Activated CD4-positive, CD25-positive, alpha-beta regulatory T cell treated with anti-CD3 and anti-CD28 coated beads, Interleukin-2, amount 50 U/mL, for 24 hours (primary cell): ENCODE results near the gene CCR4.
A peak's percentile ranks its signal among the peaks of the same experiment; 100 is the strongest.
"Not testable (repeated sequence)": the region's sequence is repeated elsewhere in the genome, so short reads cannot be mapped to it uniquely, and the experiment has no call there.

Source experiments
- ATAC-seq, 2 donors: fragments of 150-1000 bp; cut with Tn5 transposase; one replicate each; pipeline ENCODE4 v1.10.0; 2021; ENCODE audit warnings: mild to moderate bottlenecking in 1 of 2, moderate library complexity in 1 of 2

Gene CCR4

DNA sequence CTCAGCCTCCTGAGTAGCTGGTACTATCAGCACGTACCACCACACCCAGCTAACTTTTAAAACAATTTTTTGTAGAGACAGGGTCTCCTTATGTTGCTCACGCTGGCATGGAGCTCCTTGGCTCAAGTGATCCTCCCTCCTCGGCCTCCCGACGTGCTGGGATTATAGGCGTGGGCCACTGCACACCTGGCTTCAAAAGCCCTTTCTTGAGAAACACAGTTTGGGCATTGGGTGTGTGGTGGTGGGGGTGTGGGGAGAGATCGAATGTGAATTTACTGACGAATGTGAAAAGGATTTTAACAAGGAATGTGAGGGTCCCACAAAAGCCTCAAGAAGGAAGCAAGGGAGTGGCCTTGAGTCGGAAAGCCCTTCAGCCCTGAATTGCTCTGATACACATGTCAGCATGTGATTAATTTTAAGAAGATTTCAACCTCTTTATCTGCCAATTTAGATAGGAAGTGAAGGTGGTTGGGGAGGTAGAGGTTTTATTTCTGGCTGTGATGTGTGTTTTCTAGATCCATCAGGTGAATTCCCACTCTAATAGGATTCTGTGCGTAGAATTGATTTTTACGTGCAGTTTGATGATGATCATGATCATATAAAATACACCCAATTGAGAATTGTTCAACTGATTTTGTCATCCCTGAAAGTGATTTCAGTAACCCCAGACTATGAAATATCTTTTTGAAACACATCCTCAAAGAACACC lies 1.1 kb downstream of the CCR4 start:
- peak; percentile 8 to 16 for ATAC-seq

- peak; percentile 27 to 33 for ATAC-seq
Observed at GRCh38 chr3:32954506-32954905, 3.1 kb downstream of the CCR4 start.

GRCh38 chr3:32956750-32957570 lies 5.5 kb downstream of the CCR4 start:
- ATAC-seq, result no peak

DNA sequence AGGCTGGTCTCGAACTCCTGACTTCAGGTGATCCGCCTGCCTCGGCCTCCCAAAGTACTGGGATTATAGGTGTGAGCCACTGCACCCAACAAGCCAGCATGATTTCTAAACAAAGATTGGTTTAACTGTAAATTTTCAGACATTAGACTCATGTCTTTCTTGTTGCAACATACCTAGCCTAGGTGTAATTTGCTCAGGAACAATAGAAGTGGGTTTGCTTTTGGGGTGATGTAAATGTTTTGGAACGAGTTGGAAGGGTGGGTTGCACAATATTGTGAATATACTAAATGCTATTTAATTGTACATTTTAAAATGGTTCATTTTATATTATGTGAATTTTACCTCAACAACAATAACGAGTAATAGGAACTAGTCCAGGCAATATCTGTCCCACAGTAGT lies 7.1 kb downstream of the CCR4 start:
- ATAC-seq, result no peak

DNA sequence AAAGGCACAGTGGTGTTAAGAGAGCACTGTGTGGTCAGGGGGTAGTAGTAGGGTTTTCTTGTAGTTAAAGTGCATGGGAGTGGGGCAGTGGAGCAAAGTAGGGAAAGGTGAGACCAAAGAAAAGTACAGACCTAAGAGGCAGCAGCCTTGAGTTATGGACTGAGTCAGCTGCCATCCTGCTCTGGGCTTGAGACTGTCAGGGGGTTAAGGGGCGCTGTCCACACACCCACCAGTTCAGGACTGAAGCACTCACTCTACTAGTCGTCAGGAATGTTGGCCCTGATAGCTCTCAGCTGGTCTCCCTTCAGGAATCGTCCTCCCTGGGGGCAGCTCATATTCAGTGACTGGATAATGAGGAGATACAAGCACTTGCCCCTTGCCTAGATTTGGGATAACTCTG lies 7.9 kb downstream of the CCR4 start:
- peak in 1 of 2 donors; percentile 8 for ATAC-seq

- peak; percentile 65 to 77 for ATAC-seq
Observed at GRCh38 chr3:32960404-32961170, 9.1 kb downstream of the CCR4 start.

GRCh38 chr3:32961189-32961715 lies 9.8 kb downstream of the CCR4 start:
- ATAC-seq, result peak; percentile 12 to 20

DNA sequence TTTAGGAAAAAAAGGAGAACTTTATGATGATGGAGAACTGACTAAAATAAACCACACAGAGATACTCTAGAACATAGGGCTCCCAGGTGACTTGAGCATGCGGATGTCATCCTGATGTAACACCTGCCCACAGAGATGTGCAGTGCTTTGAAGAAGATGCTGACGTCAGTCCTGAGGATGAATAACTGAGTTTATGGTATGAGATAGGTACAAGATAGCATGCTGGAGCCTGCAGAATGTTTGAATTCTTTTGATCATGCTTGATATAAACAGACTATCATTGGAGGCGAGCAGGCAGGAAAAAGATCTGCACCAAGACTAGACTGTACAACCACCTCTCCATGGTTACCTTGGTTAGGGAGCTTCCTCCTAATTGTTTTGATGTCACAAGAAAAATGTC lies 12.4 kb downstream of the CCR4 start:
- peak; percentile 27 to 55 for ATAC-seq

GRCh38 chr3:32964781-32965180 lies 13.3 kb downstream of the CCR4 start:
- not testable (repeated sequence) for ATAC-seq

- not testable (repeated sequence) for ATAC-seq
Observed at GRCh38 chr3:32965617-32966213, 14.3 kb downstream of the CCR4 start.

- ATAC-seq, result not testable (repeated sequence)
Observed at GRCh38 chr3:32966627-32967026, 15.2 kb downstream of the CCR4 start.

DNA sequence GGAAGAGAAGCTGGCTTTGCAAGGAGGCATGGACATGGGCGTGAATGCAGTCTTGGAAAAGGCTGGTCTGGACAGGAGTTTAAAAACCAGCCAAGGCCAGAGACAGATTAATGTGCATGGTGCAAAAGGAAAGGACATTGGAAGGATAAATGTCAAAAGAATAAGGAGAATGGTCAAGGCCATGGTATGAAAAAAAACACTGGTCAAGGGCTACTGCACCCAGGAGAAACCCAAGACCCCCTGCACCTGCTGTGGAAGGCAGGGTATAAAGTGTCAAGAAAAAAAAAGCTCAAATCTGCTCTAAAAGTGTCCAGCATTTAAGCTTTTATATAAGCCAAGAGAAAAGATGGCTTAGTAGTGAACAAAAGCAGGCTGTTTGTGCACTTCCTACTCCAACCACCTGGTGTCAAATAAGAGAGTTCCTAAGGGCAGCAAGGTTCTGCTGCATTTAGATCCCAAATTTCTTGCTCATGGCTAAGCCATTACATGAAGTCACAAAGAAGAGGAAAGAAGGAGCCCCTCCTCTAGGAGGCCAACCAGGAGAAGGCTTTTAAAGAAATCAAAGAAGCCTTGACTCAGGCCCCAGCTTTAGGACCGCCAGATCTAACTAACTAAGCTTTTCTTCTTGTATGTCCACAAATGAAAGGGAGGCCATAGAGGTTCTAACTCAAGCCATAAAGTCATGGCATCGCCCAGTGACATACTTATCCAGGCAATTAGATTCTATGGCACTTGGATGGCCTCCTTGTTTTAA lies 16.9 kb downstream of the CCR4 start:
- ATAC-seq, result no peak

- no peak for ATAC-seq
Observed at GRCh38 chr3:32968920-32969389, 17.5 kb downstream of the CCR4 start.

GRCh38 chr3:32969656-32970055 lies 18.2 kb downstream of the CCR4 start:
- no peak for ATAC-seq

DNA sequence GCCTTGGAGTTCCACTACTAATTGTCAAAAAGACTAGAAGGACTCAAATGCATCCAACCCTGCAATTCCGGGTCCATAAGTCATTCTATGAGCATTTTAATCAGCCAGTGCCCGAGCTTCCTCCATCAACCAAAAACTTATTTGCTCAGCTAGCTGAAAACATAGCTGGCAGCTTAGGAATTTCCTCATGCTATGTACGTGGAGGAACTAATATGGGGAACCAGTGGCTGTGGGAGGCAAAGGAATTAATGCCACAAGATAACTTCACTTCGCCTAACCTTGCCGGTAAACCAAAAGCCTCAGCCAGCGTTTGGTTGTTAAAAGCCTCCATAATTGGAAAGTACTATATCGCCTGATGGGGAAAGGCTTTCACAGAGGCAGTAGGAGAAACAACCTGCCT lies 19.8 kb downstream of the CCR4 start:
- ATAC-seq, result not testable (repeated sequence)

DNA sequence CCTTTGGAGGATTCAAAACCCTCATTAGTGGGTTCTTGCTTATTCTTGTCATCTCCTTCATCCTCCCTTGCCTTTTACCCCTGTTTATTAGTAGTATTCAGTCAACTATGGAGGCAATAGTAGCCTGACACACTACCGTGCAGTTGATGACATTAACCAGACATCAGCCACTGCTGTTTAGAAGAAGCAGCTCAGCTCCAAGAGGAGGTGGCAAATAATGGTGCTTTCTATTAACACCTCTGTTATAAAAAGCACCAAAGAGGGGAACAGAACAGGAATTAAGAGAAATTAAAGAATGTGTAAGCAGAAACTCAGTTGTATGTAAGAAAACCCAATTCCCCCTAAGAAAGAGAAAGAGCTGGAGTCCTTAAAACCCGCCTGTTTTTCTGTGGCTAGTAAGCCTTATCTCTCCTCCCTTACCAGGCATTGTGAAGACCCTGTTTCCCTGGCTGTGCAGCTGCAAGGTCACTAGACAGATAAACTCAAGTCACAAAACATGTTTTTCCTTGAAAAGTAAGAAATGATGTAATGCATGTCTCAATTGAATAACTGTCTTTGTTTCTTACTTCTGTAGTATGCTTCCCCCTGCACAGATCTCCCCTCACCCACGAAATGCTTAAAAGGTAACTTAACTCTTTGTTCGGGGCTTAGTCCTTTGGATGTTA lies 21.2 kb downstream of the CCR4 start:
- no peak for ATAC-seq

DNA sequence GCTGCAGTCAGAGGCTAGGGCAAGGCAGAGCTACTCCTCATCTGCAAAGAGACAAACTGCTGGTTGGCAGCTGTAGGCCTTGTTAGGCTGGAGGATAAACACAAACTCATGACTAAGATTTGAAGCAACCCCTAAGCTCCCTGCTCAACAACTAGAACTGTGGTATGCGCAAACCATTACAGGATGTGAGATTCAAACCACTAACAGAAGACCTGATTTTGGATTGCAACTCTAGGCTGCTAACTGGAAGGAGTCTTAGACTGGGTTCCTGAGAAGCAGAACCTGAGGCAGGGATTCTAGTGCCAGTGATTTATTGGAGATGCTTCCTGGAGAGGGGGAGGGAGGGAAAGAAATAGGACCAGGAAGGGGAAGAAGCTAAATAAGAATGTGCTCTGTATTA lies 22.5 kb downstream of the CCR4 start:
- peak; percentile 92 to 96 for ATAC-seq

DNA sequence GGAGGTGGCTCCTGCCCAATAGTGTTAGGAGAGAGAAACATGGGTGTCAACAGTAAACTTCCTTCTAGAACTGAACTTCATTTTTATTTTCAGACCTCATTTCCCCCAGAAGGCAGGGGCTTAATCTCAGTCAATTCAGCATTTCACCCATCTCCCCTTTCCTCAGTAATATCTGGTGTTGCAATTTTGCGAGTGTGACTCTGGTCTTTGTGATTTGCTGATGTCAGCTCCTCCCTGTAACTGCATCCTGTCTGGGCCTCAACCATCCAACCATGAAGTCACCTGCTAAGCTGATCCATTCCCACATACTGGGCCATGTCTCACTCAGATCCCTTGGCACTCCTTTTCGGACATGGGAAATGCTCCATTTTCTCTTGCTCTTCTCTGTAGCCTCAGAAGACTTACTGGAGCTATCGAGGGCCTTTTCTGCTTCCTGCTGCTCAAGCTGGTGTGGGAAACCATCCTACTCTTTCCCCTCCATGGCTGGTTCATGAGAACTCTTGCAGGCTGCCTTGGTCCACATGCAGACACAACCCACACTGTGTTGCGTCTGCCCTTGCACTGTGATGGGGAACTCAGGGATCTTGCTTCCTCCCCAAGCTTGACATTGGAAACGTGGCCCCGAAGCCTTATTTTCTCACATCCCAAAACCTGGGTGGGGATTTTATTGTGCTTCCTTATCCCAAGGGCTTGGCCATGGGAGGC lies 24.6 kb downstream of the CCR4 start:
- no peak for ATAC-seq

GRCh38 chr3:32977861-32978260 lies 26.4 kb downstream of the CCR4 start:
- ATAC-seq, result no peak

GRCh38 chr3:32978331-32978730 lies 26.9 kb downstream of the CCR4 start:
- ATAC-seq, result no peak

DNA sequence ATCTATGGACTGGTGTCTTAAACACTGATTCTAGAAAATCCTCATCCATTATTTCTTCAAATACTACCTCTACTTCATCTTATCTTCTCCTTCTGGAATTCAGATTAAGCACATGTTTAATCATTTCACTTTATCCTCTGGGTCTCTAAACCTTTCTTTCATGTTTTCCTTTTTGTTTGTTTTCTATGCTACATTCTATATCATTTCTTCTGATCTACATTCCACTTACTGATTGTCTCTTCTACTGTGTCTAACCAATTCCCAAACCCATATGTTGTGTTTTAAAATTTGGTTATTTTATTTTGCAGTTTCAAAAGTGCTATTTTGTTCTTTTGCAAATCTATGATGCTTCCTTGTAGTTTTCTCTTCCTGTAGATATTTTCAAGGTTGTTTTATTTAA lies 31.7 kb downstream of the CCR4 start:
- no peak for ATAC-seq
